ENCODE measurements around the gene POTEJ.
"Not testable (repeated sequence)": the region's sequence is repeated elsewhere in the genome, so short reads cannot be mapped to it uniquely, and the experiment has no call there.

The POTEJ gene

DNA sequence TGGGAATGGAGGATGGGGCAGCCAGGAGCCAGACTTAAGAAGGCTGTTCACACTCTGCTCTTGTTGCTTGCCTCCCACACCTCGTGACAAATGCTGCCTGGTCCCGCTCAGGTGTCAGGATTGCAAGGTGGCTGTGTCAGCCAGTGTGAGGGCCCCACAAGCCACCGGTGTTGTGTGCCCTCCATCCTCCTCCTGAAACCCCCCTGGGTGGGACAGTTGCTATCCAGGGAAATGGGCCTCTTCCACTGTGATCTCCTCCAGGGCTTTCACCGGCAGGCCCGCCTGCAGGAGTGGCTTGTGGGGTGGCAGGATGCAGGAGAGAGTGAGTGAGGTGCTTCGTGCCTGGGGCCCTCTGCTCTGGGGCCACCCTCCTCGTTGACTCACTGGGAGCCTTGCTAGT is 28.3 kb upstream of the POTEJ start:
- not testable (repeated sequence) for H3K9me3 ChIP-seq (ENCODE audit: insufficient read depth, low read depth, low read length); H2BK120ac ChIP-seq (ENCODE audit: insufficient read depth, low read length, poor library complexity); H2AK5ac ChIP-seq (ENCODE audit: low read length); H3K9ac ChIP-seq (ENCODE audit: low read length); H3K27me3 ChIP-seq (ENCODE audit: insufficient read depth, low read length); H2BK12ac ChIP-seq (ENCODE audit: low read length); H3K79me2 ChIP-seq (ENCODE audit: control insufficient read depth, insufficient read depth, low read length, poor library complexity); H3K4me1 ChIP-seq (ENCODE audit: control insufficient read depth in 1 of 2, insufficient read depth in 2 of 2, low read length in 2 of 2); H3K4ac ChIP-seq (ENCODE audit: low read depth, low read length); H3K79me1 ChIP-seq (ENCODE audit: low read length); H2AFZ ChIP-seq (ENCODE audit: insufficient read depth, low read length, poor library complexity); H4K91ac ChIP-seq (ENCODE audit: low read depth, low read length); H4K12ac ChIP-seq (ENCODE audit: low read depth, low read length); H3K4me3 ChIP-seq (ENCODE audit: low read depth, low read length); H2BK5ac ChIP-seq (ENCODE audit: low read depth, low read length, poor library complexity); H3K27ac ChIP-seq (ENCODE audit: low read depth, low read length); DNase-seq; H3K23ac ChIP-seq (ENCODE audit: low read length); H3K14ac ChIP-seq (ENCODE audit: low read length); H3K4me2 ChIP-seq (ENCODE audit: low read length); H4K8ac ChIP-seq (ENCODE audit: low read depth, low read length); H3K18ac ChIP-seq (ENCODE audit: low read length); H3K36me3 ChIP-seq (ENCODE audit: control insufficient read depth in 1 of 2, insufficient read depth in 2 of 2, low read length in 2 of 2)
- no CpG with 5 or more reads among the region's 7 CpGs for WGBS (ENCODE audit: extremely low coverage, insufficient coverage, insufficient read length)

DNA sequence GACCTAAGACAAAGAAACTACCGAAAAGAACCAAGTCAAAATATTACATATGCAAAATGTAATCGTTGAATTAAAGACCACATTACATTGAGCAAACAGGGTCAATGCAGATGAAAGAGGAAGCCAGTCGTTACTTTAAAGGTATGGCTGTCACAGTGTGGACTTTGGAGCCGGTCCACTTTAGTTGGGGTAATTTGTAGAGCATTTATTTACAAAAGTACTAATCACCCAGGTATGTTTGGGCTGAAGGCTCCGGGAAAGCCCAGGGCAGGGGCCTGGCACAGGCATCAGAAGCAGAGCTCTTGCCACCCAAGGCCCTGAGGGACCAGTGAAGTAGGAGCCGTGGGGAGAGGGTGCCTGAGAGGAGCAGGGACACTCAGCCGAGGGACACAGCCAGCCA is 27.7 kb upstream of the POTEJ start:
- H3K9me3 ChIP-seq (ENCODE audit: insufficient read depth, low read depth, low read length); H3K27ac ChIP-seq (ENCODE audit: low read depth, low read length); H4K8ac ChIP-seq (ENCODE audit: low read depth, low read length); H3K14ac ChIP-seq (ENCODE audit: low read length); H3K9ac ChIP-seq (ENCODE audit: low read length); H3K4me3 ChIP-seq (ENCODE audit: low read depth, low read length); H3K79me2 ChIP-seq (ENCODE audit: control insufficient read depth, insufficient read depth, low read length, poor library complexity); H3K4me2 ChIP-seq (ENCODE audit: low read length); H3K36me3 ChIP-seq (ENCODE audit: control insufficient read depth in 1 of 2, insufficient read depth in 2 of 2, low read length in 2 of 2); H2AK5ac ChIP-seq (ENCODE audit: low read length); H3K27me3 ChIP-seq (ENCODE audit: insufficient read depth, low read length); H3K79me1 ChIP-seq (ENCODE audit: low read length); H2AFZ ChIP-seq (ENCODE audit: insufficient read depth, low read length, poor library complexity); DNase-seq; H2BK5ac ChIP-seq (ENCODE audit: low read depth, low read length, poor library complexity); H4K91ac ChIP-seq (ENCODE audit: low read depth, low read length); H3K23ac ChIP-seq (ENCODE audit: low read length); H3K4ac ChIP-seq (ENCODE audit: low read depth, low read length); H2BK12ac ChIP-seq (ENCODE audit: low read length); H2BK120ac ChIP-seq (ENCODE audit: insufficient read depth, low read length, poor library complexity); H4K12ac ChIP-seq (ENCODE audit: low read depth, low read length); H3K4me1 ChIP-seq (ENCODE audit: control insufficient read depth in 1 of 2, insufficient read depth in 2 of 2, low read length in 2 of 2); H3K18ac ChIP-seq (ENCODE audit: low read length): not testable (repeated sequence)
- no CpG with 5 or more reads among the region's 7 CpGs for WGBS (ENCODE audit: extremely low coverage, insufficient coverage, insufficient read length)

DNA sequence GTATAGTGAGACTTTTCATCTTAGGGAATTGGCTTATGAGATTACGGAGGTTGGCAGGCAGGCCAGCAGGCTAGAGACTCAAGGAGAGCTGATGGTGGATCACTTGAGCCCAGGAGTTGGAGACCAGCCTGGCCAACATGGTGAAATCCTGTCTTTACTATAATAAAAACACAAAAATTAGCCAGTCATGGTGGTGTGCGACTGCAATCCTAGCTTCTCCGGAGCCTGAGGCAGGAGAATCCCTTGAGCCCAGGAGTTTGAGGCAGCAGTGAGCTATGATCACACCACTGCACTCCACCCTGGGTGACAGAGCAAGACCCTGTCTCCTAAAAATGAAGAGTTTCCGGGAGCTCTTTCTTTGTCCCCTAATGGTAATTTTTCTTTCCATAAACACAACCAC is 26.5 kb upstream of the POTEJ start:
- no CpG with 5 or more reads among the region's 4 CpGs for WGBS (ENCODE audit: extremely low coverage, insufficient coverage, insufficient read length)
- not testable (repeated sequence) for H3K14ac ChIP-seq (ENCODE audit: low read length); H3K36me3 ChIP-seq (ENCODE audit: control insufficient read depth in 1 of 2, insufficient read depth in 2 of 2, low read length in 2 of 2); H2BK120ac ChIP-seq (ENCODE audit: insufficient read depth, low read length, poor library complexity); H3K23ac ChIP-seq (ENCODE audit: low read length); H2AK5ac ChIP-seq (ENCODE audit: low read length); H3K9me3 ChIP-seq (ENCODE audit: insufficient read depth, low read depth, low read length); H3K9ac ChIP-seq (ENCODE audit: low read length); H3K79me2 ChIP-seq (ENCODE audit: control insufficient read depth, insufficient read depth, low read length, poor library complexity); DNase-seq; H4K91ac ChIP-seq (ENCODE audit: low read depth, low read length); H3K4me2 ChIP-seq (ENCODE audit: low read length); H2BK12ac ChIP-seq (ENCODE audit: low read length); H3K27me3 ChIP-seq (ENCODE audit: insufficient read depth, low read length); H3K4me1 ChIP-seq (ENCODE audit: control insufficient read depth in 1 of 2, insufficient read depth in 2 of 2, low read length in 2 of 2); H4K12ac ChIP-seq (ENCODE audit: low read depth, low read length); H2BK5ac ChIP-seq (ENCODE audit: low read depth, low read length, poor library complexity); H3K18ac ChIP-seq (ENCODE audit: low read length); H3K27ac ChIP-seq (ENCODE audit: low read depth, low read length); H3K4me3 ChIP-seq (ENCODE audit: low read depth, low read length); H3K4ac ChIP-seq (ENCODE audit: low read depth, low read length); H4K8ac ChIP-seq (ENCODE audit: low read depth, low read length); H2AFZ ChIP-seq (ENCODE audit: insufficient read depth, low read length, poor library complexity); H3K79me1 ChIP-seq (ENCODE audit: low read length)

DNA sequence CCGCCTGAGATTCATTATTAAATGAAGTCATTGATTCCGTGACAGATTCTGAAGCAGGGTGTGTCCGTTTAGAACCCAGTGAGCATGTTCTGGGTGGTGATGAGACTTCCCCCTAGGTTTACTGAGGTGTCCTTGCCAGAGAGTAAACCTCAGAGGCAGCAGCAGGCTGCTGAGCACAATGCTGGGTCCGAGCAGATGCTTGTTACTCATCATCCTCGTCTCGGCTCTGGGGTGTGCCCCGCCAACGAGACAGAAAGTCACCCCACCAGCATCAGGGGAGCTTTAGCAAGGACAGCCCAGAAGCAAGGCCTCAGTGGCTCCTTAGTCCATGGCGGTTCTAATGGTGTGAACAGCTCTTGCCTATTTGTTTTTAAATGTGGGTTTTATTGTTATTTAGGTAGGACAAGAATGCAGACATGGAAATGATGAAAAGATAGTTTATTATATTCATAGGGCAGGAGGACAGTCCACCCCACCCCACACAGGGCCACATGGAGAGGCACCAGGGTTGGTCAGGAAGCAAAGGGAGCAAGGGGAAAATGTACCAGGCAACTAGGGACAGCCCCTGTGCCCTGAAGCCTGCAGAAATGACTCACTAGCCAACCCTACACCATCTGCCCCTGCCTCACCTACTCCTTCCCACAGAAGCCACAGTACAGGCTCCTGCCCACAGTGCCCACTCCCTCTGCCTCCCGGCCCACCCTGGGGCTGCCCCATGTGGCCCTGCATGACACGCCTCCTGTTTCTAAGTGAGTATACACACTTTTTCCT is 22.4 kb upstream of the POTEJ start:
- H2AFZ ChIP-seq (ENCODE audit: insufficient read depth, low read length, poor library complexity); H3K79me1 ChIP-seq (ENCODE audit: low read length); H4K12ac ChIP-seq (ENCODE audit: low read depth, low read length); H2BK120ac ChIP-seq (ENCODE audit: insufficient read depth, low read length, poor library complexity); H3K79me2 ChIP-seq (ENCODE audit: control insufficient read depth, insufficient read depth, low read length, poor library complexity); H3K23ac ChIP-seq (ENCODE audit: low read length); H3K18ac ChIP-seq (ENCODE audit: low read length); H2BK12ac ChIP-seq (ENCODE audit: low read length); H4K91ac ChIP-seq (ENCODE audit: low read depth, low read length); H3K27ac ChIP-seq (ENCODE audit: low read depth, low read length); H3K4me2 ChIP-seq (ENCODE audit: low read length); H3K9ac ChIP-seq (ENCODE audit: low read length); H3K4ac ChIP-seq (ENCODE audit: low read depth, low read length); H3K4me1 ChIP-seq (ENCODE audit: control insufficient read depth in 1 of 2, insufficient read depth in 2 of 2, low read length in 2 of 2); H4K8ac ChIP-seq (ENCODE audit: low read depth, low read length); H2BK5ac ChIP-seq (ENCODE audit: low read depth, low read length, poor library complexity); H3K36me3 ChIP-seq (ENCODE audit: control insufficient read depth in 1 of 2, insufficient read depth in 2 of 2, low read length in 2 of 2); H3K14ac ChIP-seq (ENCODE audit: low read length); H2AK5ac ChIP-seq (ENCODE audit: low read length); H3K27me3 ChIP-seq (ENCODE audit: insufficient read depth, low read length); H3K9me3 ChIP-seq (ENCODE audit: insufficient read depth, low read depth, low read length); H3K4me3 ChIP-seq (ENCODE audit: low read depth, low read length); DNase-seq: not testable (repeated sequence)
- no CpG with 5 or more reads among the region's 11 CpGs for WGBS (ENCODE audit: extremely low coverage, insufficient coverage, insufficient read length)

Data from trophoblast cell (in vitro differentiated cells and primary cell).